NK-92 (cell line): Measurements from ENCODE around the gene USHBP1.

ENCODE experiments used
- DNase-seq: peaks from one replicate; lab custom pipeline; 2025; ENCODE audit not compliant: unreplicated experiment; lab: John Stamatoyannopoulos, UW

Gene USHBP1

DNA sequence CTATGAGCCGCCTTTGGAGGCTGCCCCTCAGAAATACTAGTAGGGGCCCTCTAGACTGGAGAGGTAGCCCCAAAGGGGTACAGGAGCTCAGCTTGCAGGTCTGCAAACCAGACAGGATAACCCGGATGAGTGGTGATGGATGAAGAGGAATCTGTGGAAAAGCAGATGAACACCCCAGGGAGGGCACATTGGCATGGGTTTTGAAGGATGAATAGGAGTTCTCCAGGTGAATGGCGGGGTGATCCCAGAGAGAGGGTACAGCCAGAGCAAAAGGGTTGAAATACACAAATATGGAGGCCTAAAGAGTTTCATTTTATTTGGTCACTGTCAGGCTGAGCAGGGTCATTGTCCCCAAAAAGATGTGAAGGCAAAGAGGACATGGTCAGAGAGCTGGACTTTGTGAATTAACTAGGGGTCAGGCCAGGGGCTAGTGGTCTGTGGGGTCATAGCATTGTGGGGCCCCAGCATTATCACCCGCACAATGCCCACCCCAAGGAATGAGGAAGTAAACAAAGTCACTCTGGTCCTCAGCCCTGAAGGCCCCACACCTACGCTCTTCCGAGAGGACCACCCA lies 23.6 kb downstream of the USHBP1 start:
- no peak for DNase-seq

GRCh38 chr19:17240062-17240752 lies 24.3 kb downstream of the USHBP1 start:
- no peak for DNase-seq

DNA sequence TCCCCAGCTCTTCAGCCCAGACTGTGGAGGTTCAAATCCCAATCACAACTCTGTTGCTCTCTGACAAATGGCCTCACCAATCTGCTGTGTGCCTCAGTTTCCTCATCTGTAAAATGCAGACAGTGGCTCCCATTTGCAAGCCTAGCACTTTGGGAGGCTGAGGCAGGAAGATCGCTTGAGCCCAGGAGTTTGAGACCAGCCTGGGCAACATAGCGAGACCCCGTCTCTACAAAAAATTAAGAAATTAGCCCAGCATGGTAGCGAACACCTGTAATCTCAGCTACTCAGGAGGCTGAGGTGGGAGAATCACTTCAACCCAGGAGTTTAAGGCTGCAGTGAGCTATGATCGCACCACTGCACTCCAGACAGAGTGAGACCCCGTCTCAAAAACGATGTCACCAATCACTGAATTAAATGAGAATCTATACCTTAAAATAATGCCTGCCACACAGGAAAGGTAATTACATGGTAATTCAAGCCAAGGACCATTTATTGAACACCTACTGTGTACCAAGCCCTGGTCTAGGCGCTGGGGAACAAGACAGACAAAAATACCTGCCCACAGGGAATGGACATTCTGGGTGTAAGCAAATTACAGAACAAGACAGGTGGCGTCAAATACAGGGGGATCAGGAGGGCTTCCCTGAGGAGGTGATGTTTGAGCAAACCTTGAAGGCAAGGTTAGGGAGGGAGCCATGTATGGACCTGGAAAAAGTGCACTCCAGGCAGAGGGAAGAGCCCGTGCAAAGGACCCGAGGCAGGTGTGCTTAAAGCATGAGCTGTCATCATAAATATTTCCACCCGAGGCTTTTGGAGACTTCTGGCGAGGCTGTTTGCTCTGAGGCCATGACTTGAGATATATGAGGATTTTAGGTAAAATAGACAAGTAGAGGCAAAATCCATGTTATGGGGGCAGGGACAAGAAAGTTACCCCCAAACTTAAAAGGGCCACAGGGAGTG lies 26.5 kb downstream of the USHBP1 start:
- no peak for DNase-seq

GRCh38 chr19:17236811-17237543 lies 27.6 kb downstream of the USHBP1 start:
- DNase-seq = no peak

DNA sequence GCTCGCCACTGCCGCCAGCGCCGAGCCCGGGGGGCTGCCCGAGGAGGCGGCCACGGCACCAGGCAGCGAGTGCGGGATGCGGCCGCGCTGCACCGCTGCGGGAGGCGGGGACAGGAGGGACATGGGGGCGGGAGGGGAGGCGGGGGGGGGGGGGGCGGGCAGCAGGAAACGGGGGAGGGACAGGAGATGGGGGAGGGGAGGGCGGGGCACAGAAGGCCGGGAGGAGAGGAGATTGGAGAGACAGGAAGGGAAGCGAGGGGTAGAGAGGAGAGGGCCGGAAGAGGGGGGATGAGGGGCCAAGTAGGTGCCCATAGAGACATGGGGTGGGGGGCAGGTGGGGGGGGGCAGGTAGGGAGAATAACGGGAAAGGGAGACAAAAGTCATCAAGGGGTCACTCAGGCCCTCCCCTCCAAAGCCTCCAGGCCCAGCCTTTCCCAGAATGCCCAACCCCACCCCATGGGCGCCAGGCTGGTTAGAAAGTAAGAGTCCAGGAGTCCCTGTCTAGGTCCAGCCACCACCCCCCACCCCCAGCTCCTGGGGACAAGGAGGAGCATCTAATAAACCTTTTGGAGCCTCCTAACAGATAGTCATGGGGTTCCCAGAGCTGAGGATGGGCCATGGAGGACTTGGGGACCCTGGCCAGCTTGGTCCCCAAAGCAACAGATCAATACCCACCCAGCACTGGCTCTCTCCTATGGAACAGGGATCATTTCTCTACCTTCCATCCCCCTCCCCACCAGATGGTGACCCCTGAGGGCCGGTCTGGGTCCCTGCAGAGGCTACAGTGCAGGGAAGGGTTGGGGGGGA lies 28.4 kb downstream of the USHBP1 start:
- no peak for DNase-seq

DNA sequence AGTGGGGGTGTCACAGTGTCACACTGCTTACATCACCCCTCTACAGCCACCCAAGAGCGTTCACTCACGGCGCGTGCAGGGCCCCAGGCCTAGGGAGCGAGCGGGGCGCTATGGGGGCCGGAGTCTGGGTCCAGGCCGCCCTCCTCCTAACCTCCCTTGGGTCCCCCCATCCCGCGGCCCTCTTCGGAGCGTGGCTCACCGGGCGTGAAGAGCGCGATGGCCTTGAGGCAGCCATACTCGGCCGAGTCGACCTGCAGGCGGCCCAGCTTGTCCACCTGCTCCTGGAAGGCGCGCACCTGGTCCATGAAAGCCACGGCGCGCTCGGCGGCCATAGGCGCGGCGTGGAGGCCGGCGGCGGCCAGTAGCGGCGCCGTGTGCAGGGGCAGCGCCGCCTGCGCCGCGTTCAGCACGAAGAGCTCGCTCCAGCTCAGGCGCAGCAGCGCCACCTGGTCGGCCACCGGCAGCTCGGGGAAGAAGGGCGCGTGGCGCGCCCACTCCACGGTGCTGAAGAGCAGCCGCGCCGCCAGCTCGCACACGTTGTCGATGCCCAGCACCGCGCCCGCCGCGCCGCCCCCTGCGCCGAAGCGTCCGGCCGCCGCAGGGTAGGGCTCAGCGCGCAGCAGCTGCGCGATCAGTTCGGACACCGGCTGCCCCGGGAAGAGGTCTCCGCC lies 29.1 kb downstream of the USHBP1 start:
- DNase-seq = no peak

GRCh38 chr19:17234911-17235299 lies 29.6 kb downstream of the USHBP1 start:
- no peak for DNase-seq

DNA sequence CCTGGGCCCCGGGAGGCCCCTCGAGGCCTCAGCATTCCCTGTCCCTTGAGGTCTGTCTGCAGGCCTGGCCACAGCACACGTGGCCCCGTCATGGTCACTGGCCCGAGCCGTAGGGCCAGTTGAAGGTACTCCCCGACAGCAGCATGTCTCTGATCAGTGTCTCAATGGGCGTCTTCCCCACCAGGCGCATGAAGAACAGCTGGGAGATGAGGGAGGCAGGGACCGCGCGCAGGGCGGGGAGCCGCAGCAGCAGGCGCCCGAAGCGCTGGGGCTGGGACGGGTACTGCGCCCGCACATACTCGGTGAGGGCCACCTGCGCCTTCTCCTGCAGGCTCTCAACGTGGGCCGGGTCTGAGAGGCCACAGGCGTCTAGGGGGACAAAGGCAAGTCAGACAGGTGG lies 32.3 kb downstream of the USHBP1 start:
- DNase-seq = no peak

DNA sequence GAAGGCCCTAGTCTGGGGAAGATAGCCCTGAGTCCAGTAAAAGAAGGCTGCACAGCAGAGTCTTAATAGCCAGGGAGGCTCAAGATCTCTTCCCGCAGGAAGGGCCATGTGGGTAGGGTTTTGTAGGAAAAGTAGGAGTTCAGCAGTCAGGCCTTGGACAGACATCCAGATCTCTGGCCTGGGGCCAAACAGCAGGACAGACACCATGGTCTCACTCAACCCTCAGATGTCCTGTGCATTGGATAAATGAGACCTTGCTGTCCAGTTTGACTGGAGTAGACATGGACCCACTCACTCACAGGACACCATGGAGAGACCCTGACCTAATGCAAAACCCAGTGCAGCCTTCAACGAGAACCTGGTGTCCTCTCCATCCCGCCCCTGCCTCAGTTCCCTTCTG lies 34.7 kb downstream of the USHBP1 start:
- no peak for DNase-seq

- DNase-seq = no peak
These were observed 36.7 kb downstream of the USHBP1 start for GRCh38 chr19:17227798-17228367.

- peak; percentile 75 for DNase-seq
These were observed 38.3 kb downstream of the USHBP1 start, which contains the start of gene OCEL1 for GRCh38 chr19:17226002-17226933. Gene OCEL1 (plus strand): TSS chr19:17226226. CDS start chr19:17226248, 22 bp downstream.

DNA sequence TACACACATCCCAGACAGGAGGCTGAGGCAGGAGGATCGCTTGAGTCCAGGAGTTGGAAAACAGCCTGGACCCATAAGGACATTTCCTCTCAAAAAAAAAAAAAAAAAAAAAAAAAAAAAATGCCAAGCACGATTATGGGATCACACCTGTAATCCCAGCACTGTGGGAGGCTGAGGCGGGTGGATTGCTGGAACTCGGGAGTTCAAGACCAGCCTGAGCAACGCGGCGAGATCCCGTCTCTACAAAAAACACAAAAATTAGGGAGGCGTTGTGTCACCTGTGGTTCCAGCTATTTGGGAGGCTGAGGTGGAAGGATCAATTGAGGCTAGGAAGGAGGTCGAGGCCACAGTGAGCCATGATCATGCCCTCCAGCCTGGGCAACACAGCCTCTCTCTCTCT lies 39.5 kb downstream of the USHBP1 start:
- no peak for DNase-seq

DNA sequence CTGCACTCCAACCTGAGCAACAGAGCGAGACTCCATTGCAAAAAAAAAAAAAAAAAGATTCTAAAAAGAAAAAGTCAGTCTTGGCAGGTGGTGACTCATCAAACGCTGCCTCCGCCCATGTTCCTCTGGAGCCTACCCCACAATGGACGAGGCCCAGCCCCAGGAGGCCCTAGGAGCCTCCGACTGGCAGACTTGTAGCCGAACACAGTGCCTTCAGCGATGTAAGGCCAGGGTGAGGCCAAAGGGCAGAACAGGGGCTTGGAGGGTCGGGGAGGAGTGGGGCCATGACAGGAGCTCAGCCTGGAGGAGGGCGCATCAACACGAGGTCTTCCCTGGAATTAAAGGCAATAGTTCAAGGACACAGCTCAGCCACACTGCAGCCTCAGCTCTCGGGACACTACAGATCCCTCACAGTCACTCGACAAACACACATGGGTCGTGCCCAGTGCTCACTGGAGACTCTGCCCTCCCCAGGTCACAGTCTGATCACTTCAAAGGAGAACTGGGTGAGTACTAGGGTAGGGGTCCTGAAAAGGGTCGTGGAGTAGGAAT lies 44.3 kb downstream of the USHBP1 start:
- DNase-seq = no peak

GRCh38 chr19:17219286-17219685 lies 45.3 kb downstream of the USHBP1 start:
- no peak for DNase-seq

- DNase-seq = no peak
These were observed 48.4 kb downstream of the USHBP1 start for GRCh38 chr19:17216058-17216670.

DNA sequence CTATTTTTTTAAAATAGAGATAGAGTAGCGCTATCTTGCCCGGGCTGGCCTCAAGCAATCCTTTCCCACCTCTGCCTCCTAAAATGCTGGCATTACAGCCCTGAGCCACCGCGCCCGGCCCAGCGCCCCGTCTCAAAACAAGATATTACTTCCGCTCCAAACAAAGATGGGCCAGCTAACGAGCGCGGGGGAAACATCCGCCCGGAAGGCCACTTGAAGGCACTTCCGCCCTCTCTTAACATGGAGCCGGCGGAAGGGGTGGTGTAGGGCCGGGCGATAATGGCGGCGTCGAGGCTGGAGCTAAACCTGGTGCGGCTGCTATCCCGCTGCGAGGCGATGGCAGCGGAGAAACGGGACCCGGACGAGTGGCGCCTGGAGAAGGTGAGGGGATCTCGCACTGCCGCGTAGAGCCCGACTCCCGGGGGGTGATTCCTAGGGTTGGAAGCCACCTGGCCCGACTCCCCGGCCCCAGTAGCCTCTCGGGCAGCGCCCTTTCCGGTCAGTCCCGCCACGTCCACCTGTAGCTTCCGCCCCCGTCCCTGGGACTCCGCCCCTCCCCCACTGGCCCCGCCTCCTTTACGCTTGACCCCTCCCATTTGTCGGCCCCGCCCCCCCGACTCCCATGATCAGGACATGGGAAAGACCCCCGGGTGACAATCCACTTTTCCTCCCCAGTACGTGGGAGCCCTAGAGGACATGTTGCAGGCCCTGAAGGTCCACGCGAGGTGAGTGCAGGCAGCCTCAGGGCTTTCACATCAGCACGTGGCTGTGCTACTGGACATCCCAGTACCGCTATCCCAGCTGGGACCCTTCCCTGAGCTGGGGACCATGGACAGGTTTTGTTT lies 49.2 kb downstream of the USHBP1 start, which contains the start of gene USE1:
Gene USE1 (plus strand): TSS at position 231 of the 845 bp plus-strand sequence. CDS start 49 bp downstream, at position 280.
- DNase-seq = peak; percentile 22
